Measurements from ENCODE around the gene ELAVL1.
"Not testable (repeated sequence)": the region's sequence is repeated elsewhere in the genome, so short reads cannot be mapped to it uniquely, and the experiment has no call there.

The ELAVL1 gene

DNA sequence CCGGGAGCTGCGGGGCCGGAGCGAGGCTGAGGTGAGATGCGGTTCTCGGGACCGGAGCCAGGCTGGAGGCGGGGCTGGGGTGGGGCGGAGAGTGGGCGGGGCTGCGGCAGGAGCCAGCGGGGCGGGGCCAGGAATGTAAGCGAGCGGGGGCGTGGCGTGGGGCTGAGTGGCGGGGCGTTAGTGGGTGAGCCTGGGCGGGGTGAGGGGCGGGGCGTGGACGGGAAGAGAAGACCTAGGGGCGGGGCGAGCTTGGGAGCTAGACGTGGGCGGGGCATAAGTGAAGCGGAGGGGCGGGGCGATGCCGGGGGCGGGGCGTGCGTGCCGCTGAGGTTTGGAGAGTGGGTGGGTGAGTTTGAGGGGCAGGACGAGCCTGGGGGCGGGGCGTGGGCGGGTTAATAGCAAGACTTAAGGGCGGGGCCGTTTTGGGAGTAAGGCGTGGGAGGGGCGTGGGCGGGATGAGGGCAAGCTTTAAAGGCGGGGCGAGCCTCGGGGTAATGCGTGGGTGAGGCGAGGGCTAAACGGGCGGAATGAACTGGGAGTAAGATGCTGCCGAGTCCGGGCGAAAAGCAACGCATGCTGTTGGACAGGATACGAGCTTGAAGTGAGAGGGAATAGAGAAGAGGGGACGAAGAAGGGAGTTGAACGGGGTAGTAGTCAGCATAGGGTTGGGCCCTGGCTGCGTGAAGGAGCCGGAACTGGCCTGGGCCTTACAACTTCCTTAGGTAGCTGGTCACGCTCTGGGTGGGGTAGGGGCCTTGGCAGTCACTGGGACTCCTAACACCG lies 84.7 kb downstream of the ELAVL1 start:
- DNase-seq, result peak; percentile 100

DNA sequence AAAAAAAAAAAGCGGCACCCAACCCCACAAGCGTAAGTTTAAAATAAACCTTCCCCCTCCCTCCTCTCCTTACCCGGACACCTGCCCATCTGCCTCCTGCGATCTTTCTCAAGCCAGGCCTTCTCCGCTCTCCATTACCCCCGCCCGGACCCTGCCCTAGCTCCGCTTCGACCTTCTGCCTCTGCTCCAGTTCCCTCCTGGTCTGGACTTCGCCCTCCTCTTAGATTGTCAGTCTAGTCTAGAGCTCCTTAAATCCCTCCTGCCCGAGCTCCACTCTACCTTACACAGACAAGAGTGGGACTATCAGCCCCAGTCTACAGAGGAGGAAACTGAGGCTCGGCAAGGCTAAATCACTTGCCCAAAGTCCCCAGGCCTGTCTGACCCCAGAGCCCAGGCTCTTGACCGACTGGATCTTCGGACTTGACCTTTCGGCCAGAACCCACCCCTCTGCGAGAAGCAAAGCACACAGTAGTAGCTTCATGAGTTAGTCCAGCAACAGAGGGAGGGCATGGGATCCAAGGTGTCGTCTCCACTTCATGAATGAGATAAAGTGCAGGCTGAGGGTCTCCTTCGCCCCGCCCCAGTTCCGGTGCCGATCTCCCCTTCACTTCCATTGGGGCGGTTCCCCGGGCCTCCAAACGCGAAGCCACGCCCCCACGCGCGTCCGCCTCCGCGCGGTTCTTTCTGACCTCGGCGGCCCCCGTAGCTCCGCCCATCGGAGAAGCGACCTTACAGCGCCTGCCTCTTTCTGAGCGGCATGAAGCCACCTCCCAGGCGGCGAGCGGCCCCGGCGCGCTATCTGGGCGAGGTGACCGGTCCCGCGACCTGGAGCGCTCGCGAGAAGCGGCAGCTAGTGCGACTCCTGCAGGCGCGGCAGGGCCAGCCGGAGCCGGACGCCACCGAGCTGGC lies 85.6 kb downstream of the ELAVL1 start, which contains the start of gene SNAPC2:
SNAPC2 (plus strand) TSS at position 729 of the 909 bp plus-strand sequence; CDS start at position 758, 29 bp downstream.
- DNase-seq, result peak; percentile 96

DNA sequence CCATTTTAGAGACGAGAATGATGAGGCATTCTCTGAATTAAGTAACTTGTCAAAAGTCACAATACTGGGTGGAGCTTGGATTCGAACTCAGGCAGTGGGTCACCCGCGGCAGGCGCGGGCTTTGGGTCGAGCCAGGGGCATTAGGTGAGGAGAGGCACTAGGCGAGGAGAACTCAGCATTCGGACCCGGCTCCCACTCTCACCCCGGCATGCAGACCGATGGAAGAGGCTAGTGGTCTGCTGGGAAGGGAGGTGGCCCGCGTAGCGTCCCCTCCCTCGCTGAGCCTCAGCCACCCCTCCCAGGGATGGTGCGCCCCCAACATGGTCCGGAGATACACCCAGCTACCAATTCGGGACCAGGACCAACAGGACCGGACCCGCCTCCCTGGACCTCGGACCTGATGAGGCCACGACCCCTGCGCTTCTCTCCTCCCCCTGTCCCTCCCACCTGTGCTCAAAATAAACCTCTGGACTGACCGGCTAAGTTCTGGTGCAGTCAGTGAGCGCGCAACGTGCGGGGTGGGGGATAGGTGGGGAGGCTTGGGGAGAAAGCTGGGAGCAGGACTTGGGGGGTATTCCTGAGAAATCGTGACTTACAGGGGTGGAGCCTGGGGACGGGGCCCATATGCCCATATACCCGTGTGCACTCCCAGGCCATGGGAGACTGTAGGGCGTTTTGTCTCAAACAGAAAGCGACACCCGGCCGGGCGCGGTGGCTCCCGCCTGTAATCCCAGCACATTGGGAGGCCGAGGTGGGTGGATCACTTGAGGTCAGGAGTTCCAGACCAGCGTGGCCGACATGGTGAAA lies 86.6 kb downstream of the ELAVL1 start:
- no peak for DNase-seq

DNA sequence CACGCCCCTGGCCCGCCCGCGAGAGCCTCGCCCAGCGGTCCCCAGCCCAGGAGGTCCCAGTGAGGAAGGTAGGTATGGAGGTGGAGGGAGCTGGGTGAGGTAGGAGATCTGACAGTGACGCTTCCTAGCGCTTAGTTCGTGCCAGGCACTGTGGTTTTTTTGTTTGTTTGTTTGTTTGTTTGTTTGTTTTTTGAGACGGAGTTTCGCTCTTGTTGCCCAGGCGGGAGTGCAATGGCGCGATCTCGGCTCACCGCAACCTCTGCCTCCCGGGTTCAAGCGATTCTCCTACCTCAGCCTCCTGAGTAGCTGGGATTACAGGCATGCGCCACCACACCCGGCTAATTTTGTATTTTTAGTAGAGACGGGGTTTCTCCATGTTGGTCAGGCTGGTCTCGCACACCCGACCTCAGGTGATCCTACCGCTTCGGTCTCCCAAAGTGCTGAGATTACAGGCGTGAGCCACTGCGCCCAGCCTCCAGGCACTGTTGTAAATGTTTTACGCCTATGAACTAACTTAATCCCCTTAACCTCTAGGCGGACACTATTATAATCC lies 87.3 kb downstream of the ELAVL1 start:
- DNase-seq, result not testable (repeated sequence)

DNA sequence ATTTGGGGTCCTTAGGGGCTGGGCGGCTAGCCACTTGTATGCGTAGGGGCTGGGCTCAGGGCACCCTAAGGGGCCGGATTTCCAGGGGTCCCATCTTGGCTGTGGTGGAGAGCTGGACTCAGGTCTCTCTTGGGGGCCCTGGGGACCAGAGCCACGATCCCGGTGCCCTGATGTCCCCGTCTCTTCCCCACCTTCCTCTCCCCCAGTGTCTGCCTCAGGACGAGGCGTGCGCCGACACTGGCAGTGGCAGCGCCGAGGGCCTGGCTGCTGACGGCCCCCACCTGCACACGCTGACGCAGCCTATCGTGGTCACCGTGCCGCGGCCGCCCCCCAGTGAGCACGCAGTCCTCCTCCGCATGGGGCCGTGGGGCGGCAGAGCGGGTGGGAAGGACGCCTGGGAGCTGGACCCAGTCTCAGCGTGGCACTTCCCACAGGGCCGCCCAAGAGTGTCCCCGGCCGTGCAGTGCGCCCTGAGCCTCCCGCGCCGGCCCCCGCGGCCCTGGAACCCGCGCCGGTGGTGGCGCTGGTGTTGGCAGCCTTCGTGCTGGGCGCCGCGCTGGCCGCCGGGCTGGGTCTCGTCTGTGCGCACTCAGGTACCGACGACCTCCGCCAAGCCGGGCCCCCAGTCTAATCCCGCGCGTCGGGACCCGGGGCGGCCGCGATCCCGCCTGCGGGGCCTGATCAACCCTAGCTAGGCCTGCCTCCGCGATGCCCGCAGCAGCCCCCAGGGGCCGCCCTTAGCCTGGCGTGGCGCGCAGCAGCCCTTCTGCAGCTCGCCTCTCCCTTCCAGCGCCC lies 88.0 kb downstream of the ELAVL1 start:
- DNase-seq, result peak; percentile 62

DNA sequence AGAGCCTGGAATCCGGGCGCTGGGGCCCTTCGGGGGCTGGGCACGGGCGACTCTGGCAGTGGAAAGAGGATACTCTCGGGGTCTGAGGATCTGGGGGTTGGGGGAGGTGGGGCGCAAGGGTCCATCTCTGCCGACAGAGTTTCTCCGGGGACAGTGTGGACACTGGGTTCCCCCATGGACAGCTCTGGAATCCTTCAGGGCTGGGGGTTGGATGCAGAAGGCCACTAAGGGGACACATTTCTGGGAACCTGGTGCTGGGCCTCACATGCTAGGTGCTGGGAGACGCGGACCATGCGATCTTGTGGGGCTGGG lies 88.5 kb downstream of the ELAVL1 start:
- DNase-seq, result no peak

DNA sequence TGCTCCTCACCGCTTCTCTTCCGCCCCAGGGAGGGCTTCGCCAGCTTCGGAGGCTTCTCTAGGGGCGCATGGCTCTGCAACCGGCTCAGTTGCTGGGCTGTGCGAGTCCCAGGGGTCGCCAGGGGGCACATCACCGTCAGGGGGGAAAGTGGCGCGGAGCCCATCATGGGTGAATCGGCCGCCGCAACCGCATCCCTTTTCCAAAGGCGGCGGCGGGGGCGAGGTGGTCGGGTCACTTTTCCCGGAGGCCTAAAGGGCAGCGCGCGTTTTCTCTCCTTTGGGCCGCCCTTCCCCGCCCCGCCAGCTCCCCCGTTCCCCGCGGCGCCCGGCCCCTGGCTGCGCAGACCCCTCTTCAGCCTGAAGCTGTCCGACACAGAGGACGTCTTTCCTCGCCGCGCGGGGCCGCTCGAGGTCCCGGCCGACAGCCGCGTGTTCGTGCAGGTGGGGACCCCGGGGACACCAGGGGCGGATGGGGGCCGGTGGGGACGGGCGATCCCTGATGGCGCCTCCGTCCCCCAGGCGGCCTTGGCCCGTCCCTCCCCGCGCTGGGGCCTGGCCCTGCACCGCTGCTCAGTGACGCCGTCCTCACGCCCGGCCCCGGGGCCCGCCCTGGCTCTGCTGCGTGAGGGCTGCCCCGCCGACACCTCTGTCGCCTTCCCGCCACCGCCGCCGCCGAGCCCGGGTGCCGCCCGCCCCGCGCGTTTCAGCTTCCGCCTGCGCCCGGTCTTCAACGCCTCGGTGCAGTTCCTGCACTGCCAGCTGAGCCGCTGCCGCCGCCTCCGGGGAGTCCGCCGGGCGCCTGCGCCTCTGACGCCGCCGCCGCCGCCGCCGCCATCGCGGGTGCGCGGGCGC lies 89.1 kb downstream of the ELAVL1 start:
- DNase-seq, result peak; percentile 56

DNA sequence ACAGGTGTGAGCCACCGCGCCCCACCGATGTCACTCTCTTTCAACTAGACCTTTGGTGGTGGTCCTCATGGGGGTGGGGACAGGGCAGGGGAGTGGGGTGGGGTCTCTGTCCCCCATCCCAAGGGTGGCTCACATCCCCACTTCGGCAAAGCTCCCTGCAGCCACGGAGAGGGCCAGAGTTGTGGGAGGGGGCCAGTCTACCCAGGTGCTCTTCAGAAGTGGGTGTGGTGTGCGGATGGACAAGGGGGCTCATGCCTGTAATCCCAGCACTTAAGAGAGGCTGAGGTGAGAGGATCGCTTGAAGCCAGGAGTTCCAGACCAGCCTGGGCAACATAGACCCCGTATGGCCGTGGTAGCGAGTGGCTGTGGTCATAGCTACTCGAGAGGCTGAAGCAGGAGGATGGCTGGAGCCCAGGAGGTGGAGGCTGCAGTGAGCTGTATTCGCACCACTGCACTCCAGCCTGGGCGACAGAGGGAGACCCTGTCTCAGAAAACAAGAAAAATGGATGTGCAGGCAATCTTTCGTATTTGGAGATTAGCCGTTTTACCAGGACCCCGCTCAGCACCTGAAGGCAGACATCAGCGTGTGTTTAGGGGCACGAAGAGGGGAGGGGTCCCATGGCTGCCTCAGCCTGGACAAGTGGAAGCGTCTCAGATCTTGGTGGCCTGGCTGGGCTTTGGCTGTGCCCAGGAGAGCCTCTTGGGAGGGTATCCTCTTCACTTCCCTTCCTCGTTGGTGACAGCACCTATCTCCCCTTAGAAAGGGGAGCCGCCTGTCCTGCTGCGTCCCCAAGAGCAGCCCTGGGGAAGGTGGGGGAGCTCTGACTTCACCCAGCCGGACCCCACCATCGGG lies 90.0 kb downstream of the ELAVL1 start:
- DNase-seq, result no peak

DNA sequence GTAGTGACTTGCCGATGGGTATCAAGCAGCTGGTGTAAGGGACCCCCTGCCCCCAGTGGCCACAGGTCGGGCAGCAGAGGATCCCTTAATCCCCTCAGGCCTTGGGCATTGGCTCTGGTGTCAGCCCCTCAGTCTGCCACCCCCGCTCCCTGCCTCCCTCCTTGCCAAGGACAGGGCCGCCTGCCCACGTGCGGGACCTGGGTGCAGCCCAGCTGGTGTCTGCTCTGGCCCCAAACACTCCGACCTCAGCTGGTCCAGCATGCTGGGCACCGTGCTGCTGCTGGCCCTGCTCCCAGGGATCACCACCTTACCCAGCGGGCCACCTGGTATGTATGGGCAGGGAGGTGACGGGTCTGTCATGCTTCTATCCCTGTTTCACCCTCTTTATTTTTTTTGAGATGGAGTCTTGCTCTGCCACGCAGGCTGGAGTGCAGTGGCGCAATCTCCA lies 90.8 kb downstream of the ELAVL1 start, which contains the start of gene TGFBR3L:
TGFBR3L (plus strand) TSS at position 233 of the 448 bp plus-strand sequence.
- DNase-seq, result no peak

DNA sequence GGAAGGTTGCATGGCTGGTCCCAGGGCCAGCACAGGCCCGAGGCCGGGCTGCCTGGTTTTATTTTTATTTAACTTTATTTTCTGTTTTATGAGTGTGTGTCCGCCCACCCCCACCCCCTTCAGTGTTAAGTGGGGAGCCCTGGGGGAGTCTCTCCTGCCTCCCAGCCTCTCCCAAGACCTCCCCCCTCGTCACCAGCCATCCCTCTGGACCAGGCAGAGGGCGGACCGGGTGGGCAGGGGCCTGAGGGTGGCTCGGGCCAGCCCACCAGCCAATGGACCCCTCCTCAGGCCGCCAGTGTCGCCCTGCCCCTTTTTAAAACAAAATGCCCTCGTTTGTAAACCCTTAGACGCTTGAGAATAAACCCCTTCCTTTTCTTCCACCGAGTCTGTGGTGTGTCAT lies 91.3 kb downstream of the ELAVL1 start:
- DNase-seq, result no peak

DNA sequence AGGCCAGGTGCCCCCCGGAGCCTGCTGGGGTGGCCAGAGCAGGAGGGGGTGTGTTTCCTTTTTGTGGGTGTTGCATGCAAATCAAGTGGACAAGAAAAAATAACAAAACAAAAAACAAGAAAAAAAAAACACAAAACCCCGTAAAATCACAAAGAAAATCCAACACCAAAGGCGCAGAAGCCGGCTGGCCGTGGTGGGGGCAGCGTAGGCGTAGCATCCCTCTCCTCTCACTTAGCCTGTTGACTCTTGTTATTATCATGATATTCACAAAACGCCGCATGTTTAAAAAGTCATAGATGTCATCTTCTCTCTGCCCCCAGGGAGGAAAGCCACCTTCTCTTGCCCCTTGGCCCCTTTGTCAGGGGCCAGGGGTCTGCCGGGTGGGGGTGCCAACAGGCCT lies 91.8 kb downstream of the ELAVL1 start:
- no peak for DNase-seq

DNA sequence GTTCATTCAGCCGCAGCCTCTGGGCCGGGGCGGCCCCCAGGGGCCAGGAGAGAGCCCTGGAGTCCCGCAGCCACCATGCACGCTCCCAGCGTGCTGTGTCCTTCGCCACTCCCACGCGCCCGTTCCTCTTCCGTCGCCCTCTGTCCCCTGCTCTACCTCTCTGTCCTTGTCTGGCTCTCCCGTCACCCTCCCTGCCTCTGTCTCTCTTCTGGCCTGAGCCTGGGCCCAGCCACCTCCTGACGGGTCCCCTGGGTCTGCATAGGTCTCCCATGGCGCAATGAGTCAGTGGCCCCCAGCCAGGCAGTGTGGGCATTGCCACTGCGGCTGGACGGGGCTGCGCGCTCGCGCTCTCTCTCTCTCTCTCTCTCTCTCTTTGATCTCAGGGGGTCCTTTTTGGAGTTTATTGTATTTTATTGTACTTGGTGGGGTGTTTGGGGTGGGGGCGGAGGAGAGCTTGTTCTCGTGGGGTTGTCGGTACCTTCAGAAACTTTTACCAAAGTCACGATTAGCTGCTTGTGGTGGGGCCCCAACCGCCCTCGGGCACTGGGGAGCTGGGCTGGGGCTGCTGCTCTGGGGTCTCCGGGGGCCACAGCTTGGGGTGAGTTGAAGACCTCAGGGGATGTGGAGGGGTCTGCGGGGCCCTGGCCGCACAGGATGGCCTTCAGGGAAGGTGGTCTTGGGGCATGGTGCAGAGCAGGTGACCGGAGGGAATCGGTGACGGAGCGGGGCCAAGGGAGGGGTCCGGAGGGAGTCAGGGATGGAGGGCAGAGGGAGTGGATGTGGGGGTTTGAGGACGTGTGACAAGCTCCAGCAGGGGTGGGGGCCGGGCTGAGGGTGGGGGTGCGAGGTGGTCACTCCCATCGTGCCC lies 92.5 kb downstream of the ELAVL1 start:
- DNase-seq, result no peak

DNA sequence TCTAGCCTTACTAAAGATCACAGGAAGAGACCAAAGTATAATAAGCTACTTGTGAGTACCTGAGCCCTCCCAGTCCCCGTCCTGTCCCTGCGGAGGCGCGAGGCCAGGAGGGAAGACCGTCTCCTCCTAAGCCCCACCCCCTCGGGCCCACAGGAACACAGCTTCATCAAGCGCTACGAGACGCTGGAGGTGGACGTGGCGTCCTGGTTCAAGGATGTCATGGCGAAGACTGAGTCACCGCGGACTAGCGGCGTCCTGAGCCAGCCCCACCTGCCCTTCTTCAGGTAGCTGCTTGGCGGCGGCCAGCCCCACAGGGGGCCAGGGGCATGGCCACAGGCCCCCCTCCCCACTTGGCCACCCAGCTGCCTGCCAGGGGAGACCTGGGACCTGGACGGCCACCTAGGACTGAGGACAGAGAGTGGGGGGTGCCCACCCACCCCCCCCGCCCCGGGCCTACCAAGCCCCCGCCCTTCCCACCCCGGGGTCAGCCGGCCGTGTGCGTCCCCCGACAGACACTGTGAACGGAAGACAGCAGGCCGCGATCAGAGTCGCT lies 93.2 kb downstream of the ELAVL1 start:
- no peak for DNase-seq

DNA sequence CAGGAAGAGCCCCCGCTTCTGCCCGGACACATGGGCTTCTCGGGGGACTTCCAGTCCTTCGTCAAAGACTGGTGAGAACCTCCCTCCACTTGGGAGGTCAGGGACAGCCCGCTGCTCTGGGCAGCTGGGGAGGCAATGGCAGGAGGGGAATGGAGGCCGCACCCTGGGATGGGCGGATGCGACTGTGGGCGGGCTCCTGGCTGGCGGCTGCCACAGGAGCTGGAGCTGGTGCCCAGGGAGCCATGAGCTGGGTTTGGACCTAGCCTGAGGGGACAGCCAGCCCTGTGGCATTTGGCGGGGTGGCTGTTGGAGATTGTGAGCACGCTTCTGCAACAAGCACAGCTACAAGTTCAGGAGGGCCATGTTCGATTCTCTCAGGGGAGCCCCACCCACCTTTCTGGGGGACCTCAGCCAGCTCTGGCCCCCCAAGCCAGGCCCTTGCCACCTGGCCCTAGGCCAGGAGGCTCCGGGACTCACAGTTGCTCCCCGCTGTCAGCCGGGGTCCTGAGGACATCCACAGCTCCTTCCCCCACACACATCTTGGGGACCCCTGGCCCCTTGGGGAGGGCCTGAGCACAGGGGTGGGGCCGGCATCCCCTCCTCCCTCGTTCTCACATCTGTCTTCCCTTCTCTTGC lies 93.8 kb downstream of the ELAVL1 start:
- no peak for DNase-seq

DNA sequence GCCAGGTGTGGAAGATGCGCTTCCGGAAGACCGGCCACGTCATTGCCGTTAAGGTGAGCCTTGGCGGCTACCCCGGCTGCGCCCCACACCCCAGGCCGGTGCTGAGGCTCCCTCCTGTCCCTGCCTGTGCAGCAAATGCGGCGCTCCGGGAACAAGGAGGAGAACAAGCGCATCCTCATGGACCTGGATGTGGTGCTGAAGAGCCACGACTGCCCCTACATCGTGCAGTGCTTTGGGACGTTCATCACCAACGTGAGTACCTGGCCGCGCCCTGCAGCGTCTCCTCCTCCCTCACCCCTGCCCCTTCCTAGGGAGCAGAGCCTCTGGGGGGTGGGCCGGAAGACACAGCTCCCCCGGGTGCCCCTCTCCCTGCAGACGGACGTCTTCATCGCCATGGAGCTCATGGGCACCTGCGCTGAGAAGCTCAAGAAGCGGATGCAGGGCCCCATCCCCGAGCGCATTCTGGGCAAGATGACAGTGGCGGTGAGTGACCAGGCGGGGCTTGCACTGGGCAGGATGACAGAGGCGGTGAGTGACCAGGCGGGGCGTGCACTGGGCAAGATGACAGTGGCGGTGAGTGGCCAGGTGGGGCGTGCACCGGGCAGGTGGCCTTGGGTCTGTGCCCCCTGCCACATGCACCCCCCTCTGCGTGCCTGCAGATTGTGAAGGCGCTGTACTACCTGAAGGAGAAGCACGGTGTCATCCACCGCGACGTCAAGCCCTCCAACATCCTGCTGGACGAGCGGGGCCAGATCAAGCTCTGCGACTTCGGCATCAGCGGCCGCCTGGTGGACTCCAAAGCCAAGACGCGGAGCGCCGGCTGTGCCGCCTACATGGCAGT lies 94.9 kb downstream of the ELAVL1 start:
- DNase-seq, result no peak

DNA sequence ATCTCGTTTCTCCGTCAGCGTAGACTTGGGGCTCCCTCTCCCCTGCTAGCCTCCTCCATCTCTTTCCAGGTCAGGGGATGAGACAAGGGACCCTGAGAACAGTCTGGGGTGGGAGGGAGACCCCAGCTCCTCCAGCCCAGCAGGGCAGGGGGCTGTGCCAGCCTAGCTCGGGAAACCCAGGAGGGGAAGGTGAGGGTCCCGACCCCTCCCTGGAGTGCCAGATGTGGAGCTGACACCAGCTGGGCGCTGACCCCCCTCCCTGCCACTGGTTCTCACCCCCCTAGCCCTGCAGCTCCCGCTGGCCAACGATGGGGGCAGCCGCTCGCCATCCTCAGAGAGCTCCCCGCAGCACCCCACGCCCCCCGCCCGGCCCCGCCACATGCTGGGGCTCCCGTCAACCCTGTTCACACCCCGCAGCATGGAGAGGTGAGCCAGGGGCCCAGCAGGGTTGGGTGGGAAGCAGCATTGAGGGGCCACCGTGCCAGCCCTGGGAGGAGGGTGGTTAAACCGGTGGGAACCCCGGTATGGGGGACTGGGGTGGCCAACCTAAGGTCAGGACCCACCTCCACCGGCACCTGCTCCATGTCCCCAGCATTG lies 95.9 kb downstream of the ELAVL1 start:
- DNase-seq, result no peak

All from suppressor macrophage treated with lipopolysaccharide for 4 hours (primary cell).